ENCODE data around the gene CLASP1.
"Not testable (repeated sequence)": the region's sequence is repeated elsewhere in the genome, so short reads cannot be mapped to it uniquely, and the experiment has no call there.

Gene CLASP1

DNA sequence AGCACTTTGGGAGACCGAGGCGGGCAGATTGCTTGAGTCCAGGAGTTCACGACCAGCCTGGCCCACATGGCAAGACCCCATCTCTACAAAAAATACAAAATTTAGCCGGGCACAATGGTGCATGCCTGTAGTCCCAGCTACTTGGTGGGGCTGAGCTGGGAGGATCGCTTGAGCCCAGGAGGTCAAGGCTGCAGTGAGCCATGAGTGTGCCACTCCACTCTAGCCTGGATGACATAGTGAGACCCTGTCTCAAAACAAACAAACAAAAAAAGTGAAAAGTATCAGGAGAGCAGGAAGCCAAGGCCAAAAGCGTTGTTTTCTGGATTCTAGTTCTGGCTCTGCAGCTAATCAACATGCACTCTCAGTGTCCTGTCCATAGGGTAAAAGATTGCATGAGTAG lies 10.7 kb upstream of the CLASP1 start:
- no peak for DNase-seq

GRCh38 chr2:121658393-121658792 lies 9.1 kb upstream of the CLASP1 start:
- not testable (repeated sequence) for DNase-seq

DNA sequence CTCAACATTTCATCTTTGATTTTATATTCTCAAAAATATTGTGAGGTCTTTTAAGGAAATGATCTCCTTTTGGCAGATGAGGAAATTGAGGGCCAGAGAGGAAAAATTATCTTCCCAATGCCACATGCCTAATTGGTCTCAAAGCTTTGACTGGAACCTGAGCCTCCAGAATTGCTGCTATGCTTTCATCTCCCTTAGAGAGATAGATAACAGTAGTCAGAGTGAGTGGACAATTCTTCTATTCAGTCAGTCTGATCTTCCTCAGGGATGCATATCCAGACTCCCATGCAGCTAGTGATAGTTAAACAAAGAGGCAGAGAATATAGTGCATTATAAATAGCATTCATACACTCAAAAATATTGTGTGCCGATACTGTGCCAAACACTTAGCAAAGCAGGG lies 3.8 kb upstream of the CLASP1 start:
- no peak for DNase-seq

- DNase-seq: peak in 1 of 2 donors; percentile 4
Observed at GRCh38 chr2:121650315-121650930, 1.2 kb upstream of the CLASP1 start.

DNA sequence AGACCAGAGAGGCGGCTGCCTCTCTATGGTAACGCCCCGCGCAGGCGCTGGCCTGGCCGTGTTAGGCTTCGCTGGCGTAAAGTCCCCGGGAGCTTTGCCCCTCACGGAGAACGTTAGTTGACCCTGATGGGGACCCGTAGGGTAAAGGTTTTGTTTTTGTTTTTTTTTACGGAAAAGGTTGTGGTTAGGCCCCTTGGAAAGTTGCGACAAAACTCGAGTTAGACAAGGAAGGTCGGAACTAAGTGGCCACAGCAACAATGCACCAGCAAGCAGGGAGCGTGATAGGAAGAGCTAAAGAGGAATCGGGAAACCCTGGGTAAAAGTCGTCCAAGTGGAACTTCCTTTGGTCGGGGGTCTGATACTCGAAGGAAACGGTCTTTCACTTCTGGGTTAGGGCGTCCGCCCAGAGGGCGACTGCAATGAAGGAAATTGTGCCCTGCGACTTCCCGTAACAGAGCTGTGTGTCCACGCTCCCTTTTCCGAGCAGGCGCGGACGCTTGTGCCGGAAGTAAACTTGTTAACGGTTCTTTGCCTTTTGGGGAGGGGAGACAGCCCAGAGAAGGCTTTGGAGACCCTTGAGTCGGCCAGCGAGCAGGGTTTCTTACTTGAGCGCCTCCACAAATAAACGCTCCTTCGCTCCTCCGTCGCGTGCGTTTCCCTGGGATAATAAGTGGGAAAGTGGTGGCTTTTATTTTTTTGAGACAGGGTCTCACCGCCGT lies 493 bp upstream of the CLASP1 start:
- DNase-seq: peak; percentile 93 to 96

DNA sequence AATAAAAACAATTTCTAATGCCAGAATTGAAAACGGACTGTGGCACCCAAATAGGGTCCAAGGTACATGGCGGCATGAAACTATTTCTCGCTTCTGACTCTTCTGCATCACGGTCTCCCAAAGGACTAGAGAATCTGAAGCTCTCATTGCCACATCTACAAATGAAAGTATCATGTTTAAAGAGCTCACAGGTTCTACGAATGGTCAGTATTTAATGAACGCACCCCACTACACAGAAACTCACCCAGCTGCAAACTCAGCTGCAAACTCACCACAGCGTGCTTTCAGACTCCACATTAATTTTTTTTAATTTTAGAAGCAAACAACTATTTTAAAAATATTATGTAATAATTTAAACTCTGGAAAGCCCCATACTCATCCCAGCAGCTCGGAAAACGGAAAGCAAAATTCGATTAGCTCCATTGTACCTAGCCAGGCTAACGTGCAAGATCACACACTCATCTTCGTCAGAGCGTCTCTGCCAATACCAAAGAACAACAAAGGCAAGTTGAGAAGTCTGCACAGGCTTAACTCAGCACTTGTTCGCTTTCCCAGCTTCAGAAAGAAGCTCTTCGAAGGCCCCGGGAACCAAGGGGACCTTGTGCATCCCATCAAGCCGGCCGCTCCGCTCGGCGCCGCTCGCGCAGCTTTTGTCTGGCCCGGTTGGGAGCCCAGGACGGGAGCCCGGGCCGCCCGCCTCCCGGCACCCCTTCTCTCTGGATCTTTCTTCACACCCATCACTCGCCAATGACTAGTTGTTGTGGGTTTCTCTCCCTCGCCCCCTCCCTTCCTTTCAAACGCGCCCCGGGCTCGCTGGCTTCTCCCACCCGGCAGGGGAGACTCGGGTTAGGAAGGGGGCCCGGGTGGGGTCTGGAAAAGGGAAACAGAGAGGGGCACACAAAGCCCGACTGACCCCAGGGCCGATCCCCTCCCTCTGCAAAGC lies 785 bp downstream of the CLASP1 start:
- peak; percentile 36 to 42 for DNase-seq

DNA sequence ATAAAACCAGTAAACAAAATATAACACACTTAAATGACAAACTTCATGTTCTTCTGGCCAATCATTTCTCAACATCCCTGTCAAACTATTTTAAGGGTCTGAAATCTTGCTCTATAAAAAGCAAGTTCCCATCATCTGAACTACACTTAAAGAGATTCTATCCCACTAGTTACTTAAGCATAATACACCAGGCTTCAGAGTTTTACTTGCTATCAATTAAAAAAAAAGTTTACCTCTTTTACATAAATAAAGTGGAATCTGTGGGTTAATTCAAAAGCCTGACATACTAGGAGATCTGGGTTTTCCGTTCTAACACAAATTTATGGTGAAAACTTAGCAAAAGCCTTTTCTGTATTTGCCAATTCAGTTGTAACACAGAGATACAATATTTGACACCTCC lies 1.9 kb downstream of the CLASP1 start:
- DNase-seq: no peak

- no peak for DNase-seq
Observed at GRCh38 chr2:121644715-121645114, 4.5 kb downstream of the CLASP1 start.

GRCh38 chr2:121643877-121644276 lies 5.4 kb downstream of the CLASP1 start:
- no peak for DNase-seq

DNA sequence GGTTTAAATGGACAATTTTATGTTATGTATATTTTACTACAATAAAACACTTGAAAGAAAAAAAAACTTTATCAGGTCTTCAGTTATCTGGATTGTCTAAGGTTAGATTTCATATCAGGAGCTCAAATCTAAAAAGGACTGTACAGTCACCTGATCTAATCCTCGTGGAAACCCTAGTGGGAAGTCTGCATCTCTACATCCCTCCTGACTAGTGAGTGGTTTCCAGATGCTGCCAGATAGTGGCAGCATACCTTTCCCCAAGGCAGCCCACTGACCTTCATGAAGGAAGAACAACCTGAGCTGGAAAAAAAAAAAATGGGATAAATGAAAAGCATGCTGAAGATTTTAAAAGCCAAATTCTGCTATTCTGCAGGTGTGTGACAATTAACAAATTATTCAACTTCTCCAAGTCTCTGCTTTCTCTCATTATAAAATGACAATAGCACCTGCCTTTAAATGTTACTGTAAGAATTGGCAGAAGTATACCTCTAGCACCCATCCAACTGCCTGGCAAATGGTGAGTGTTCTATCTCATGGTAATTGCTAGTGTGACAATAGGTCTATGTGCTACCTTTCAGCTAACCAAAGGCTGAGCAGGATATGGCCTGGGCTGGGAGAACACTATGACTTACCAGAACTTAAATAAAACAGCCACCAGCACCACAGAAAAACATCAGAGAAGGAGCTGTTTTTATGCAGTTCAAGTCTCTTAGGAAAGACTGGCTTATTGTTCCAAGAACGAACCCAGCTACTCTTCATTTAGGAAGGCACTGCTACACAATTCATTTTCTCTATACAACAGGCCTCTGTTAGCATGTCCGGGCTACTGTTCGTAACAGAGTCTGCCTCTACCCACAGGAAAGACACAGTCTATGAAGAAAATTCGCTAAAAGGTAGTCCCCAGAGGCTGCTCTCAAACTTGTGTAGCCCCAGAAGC lies 8.6 kb downstream of the CLASP1 start:
- DNase-seq: no peak

DNA sequence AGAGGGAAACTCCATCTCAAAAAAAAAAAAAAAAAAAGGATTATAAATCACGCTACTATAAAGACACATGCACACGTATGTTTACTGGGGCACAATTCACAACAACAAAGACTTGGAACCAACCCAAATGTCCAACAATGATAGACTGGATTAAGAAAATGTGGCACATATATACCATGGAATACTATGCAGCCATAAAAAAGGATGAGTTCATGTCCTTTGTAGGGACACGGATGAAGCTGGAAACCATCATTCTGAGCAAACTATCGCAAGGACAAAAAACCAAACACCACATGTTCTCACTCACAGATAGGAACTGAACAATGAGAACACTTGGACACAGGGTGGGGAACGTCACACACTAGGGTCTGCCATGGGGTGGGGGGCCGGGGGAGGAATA lies 9.4 kb downstream of the CLASP1 start:
- not testable (repeated sequence) for DNase-seq

GRCh38 chr2:121638333-121638732 lies 10.9 kb downstream of the CLASP1 start:
- DNase-seq: no peak

GRCh38 chr2:121635371-121635770 lies 13.9 kb downstream of the CLASP1 start:
- DNase-seq: no peak

- no peak for DNase-seq
Observed at GRCh38 chr2:121634354-121635307, 14.6 kb downstream of the CLASP1 start.

DNA sequence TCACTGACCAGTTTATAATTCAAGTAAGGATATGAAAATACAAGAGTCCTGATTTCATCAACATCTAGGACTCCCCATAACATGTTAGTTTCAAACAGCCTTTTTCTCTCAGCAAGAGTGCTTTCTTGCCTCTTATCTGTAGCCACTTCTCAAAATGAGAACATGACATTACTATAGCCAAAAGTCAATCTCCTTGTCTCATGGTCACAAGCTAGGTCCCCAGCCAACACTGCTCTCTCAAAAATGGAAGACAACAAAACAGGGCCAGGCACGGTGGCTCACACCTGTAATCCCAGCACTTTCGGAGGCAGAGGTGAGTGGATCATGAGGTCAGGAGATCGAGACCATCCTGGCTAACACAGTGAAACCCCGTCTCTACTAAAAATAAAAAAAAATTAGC lies 15.8 kb downstream of the CLASP1 start:
- DNase-seq: no peak

DNA sequence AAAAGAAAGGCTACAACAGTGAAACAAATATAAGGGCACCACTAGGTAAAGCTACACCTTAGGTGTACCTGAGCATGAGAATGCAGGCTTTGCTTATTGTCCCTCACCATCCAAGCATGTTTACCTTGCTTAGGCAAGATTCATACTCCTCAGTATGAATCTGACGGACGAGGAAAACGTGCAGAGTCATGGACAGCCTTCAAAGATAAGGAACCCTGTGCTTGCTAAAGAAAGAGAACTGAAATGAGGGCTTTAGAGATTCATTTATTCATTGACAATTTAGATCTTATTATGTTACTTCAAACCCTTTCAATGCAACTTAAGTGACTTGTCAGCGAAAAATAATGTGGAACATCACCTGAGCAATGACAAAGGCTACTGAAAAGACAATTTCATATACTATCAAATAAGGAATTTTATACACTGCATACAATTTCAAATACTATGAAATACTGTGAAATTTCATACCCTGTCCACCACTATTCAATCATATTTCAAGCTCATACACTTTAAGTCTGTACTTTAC lies 21.7 kb downstream of the CLASP1 start:
- no peak for DNase-seq

DNA sequence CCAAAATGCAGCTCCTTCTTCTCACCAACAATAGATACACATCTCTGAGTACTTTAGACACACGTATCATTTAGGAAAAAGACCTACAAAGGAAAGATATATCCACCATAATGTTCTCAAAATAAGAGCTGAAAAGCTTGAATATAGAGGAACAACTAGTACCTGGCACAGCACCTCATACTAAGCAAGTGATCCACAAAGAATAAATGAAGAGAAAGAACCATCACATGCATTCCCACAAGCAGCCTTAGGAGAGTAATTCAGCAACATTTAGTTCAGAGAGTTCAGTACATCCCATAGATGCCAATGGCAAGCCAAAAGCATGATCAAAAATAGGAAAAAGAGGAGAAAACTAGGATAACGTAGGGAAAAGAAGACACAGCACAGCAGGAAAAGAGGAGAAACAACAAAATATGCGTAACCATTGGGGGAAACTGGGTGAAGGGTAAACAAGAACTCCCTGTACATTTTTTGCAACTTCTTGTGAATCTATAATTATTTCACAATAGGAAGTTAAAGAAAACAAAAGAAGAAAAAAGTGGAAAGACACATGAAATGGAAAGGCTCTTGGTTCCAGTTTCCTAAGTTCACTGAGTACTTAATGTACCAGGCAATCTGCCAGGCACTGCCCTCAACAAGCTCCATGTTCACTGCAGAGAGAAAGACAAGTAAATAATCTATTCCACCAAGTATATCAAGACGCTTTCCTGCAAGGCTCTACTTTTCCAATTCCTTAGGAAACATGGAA lies 22.3 kb downstream of the CLASP1 start:
- DNase-seq: no peak

- DNase-seq: no peak
Observed at GRCh38 chr2:121625953-121626352, 23.3 kb downstream of the CLASP1 start.

DNA sequence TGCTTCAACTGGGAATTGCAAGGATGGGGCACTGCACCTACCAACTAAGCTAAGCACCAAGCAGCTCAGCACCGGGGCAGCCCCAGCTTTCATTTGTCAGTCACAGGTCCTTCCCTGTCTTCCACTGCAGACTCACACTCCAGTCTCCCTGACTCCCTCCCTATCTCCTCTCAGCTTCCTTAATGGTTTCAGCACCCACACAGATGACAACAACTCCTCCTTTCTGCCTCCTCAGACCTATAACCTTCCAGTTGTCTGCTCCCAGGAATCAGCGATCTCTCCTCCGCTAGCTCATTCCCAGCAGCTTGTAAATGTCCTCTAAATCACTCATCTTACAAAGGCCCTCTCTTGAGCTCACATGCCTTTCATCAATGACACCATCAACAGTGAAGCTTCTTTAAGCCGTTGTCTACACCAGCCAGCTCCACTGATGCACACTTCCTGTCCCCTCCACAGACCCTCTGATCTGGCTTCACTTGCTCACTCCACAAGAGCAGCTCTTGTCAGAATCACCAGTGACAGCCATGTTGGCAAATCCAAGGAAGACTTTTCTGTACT lies 32.1 kb downstream of the CLASP1 start:
- no peak for DNase-seq

GRCh38 chr2:121613774-121614173 lies 35.5 kb downstream of the CLASP1 start:
- DNase-seq: no peak

Measured in activated CD4-positive, alpha-beta T cell treated with anti-CD3 and anti-CD28 coated beads for 4 hours (primary cell).